KBM-7 (cell line): ENCODE data around the gene SLC12A5.

Source experiments
- DNase-seq: peaks from one replicate; pipeline ENCODE4 v3.0.0-alpha.2; 2015
- in situ Hi-C: fragments of 300-500 bp; cut with MboI; formaldehyde crosslinking; loops from 2 replicates; pipeline ENCODE4 v1.14.3; 2020; ENCODE audit warnings: low sequenced_read_pairs, low pct_unique_long_range_greater_than_20kb, mixed read lengths

SLC12A5 gene

DNA sequence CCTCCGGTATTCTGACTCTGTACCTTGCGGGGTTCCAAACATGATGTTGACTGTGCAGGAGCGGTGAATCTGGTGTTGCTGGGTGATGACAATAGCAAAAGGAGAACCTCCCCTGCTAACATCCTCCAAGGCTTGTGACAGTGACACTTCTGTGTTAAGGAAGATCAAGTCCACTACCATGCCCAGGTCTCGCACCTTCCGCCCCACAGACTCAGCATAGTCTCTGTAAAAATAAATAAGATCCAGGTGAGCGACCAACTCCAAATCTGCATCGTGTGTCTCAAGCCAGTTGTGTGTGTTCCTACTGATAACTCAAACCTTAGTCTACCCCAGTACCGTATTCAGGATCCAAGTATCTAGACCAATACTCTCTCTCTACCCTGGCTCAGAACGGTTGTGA, 36.0 kb downstream of the SLC12A5 start:
- in situ Hi-C loops, result no loop called here
- DNase-seq, result no peak

DNA sequence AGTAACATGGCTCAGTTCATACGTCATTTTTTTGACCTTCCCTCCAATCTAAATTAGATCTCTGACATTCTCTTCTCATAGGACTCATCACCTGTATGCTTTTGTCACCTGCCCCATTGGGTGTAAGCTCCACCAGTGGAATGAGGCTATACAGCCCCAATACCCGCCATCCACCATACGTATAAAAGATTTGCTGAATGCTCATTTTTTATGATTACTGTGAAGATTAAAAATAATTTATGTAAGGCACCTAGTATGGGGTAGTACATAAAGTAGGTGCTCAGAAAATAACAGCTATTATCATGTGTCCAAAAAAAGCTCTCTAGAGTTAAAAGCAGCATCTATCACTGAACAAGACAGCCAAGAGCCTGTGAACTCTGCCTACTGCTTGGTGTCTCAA, 36.7 kb downstream of the SLC12A5 start:
- no peak for DNase-seq
- in situ Hi-C loops, result no loop called here

DNA sequence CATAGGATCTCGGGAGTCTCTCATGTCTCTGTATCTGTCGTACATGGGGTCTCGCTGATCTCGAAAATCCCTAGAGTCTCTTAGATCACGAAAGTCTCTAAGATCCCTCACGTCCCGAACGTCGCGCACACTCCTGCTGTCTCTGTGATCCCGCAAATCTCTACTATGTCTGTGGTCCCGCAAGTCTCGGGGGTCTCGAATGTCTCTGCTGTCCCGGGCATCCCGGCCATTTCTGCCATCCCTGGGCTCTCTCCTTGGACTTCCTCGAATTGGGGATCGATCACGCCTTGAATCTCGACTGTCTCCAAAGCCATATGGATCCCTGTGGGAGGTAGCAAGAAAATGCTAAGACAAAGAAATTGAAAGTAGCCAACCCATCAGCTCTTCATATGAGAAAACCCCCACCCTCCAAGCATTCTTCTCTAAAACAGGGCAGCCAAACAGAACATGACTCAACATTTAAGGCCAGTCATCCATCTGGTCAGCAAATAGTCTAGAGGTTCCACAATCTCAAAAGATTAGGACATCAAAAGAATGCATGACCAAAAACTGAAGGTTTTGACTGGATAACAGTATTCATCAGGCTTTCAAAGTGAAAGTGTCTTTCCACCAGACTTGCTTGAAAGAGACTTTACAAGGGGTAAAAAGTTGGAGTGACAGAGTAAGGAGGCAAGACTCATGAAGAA, 41.3 kb downstream of the SLC12A5 start:
- in situ Hi-C loops, result no loop called here
- no peak for DNase-seq

DNA sequence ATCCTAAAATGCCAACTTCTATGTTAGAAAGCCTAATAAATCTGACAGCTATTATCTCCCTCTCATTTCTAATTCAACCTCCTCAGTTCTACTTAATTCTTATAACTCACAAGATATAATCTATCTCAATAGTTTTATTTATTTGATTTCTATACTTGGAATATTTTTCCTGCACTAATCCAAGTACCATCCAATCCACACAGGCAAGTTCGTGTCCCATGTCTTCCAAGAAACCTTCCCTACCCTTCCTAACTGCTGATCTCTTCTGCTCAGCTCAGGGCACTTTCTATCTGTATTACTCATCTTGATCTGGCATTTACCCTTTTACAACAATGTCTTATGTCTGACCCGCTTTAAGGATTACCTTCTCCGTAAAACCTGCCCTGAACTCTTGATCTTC, 42.6 kb downstream of the SLC12A5 start:
- no peak for DNase-seq
- in situ Hi-C loops, result no loop called here

DNA sequence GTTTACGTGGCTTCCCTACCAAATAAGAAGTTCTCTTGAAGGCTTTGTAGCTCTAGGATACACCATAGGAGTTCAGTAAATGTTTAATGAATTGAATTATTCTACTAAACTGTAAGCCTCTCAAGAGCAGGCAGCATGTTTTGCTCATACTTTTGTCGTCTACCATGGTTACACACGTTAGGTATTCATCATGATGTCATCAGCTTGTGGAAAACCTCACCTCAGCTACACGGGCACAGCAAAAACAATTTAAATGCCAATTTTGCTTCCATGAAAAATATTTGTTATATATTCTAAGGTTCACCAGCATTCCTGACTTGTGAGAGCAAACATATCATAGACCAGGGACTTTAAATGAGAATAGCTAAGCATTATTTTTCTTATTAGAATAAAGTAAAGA, 44.0 kb downstream of the SLC12A5 start:
- in situ Hi-C loops, result no loop called here
- no peak for DNase-seq

DNA sequence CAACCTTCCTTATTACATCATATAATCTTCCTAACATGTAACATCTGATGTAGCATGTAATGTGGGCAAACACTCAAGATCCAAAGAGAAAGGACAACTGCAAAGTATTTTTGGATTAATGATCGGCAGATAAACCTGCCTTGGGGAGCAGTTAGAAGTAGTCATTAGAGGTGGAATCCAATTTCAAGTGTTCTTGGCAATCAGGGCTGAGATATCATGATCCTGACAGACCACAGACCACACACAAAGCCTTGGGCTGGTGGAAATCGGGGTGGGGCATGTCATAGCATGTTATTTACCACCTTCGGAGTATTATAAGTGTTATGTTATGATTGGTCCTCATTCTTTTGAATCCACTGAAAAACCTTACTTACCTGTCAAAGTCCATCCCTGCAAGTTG, 44.4 kb downstream of the SLC12A5 start:
- DNase-seq, result no peak
- in situ Hi-C loops, result no loop called here

DNA sequence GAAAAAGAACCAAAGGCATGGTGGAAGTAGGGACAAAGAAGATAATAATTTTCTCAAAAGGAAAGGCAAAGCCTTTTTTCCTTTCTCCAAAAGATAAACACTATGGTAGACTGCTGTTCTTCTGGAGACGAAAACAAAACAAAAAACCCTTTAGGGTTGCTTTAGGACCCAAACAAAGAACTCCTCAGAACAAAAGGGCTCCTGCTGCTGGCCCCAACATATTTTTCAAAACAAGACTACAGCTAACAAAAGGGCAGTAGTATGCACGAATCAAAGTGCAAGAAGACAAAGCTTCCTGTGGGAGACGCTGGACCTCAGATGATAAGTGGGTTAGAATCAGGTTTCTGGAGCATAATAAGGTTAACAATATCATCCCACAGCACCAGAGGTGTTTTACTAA, 45.0 kb downstream of the SLC12A5 start:
- no peak for DNase-seq
- in situ Hi-C loops, result no loop called here

DNA sequence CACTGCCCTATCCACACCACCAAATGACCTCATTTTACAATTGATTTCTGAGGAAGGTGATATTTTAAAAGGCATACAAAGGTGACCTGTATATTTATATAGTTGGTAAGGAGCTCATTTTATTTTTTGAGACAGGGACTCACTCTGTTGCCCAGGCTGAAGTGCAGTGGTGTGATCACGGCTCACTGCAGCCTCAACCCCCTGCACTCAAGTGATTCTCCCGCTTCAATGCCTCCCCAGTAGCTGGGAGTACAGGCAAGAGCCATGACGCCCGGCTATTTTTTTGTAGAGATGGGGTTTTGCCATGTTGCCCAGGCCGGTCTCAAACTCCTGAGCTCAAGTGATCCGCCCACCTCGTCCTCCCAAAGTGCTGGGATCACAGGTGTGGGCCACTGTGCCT, 47.8 kb downstream of the SLC12A5 start:
- in situ Hi-C loops, result no loop called here
- DNase-seq, result no peak

DNA sequence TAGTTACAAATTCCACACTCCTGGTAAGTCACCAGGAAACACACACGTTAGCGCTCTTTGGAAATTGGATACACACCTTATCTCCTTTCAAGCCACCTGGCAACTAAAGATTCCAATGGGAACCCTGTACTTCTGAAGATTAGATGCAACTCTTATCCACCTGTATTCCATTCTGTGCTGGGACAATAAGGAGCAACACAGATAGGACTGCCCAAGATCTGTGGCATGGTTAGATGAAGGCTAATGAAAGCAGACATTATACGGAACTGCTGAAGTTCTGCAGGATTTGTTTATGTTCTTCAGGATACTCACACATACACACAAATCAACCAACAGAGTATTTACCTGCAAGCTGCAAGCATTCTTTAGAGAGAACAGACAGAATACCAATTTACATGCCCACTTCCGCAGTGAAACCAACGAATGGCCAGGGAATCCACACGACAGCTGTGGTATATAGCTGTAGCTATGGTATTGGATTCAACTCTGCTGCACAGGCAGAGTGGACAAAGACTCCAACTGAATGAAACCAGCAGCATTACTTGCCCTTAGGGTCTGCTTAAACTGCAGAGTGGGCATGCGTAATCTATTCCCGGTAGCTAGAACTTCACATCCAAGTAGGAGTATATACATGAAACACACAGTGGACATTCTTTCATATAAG, 48.8 kb downstream of the SLC12A5 start:
- DNase-seq, result no peak
- in situ Hi-C loops, result no loop called here

DNA sequence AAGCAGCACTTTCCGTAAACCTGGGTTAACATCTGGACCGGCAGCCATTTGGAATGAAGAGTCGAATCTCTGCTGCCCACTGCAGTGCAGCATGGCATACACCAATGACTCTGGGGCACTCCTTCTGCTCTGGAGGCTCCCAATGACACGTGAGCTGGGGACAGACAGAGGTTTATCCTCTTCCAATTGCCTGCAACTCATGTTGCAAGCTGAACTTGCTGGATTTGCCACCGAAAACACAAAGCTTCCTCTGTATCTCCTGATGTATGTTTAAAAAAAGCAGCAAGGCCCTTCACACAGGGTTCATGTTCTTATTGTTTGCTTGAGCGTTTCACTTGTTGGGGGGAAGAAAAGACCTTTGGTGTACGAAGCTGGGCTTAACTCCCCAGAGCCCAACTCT, 49.9 kb downstream of the SLC12A5 start:
- DNase-seq, result no peak
- in situ Hi-C loops, result no loop called here

DNA sequence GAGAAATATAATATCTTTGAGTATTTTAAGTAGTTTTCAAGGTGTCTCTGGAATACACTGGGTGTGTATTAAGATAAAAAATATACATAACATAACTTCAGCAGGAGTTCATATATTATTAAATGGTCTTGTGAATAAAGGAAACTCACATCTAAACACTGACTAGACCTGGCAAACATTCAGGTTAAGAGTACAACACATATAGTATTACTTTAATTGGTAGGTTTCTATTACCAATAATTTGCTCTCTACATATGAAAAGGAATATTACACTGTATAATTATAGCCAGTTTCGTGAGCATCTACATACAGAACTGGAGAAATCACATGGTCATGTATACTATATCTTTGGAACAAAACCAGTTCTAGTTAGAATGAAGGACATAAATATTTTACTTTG, 52.1 kb downstream of the SLC12A5 start:
- DNase-seq, result no peak

DNA sequence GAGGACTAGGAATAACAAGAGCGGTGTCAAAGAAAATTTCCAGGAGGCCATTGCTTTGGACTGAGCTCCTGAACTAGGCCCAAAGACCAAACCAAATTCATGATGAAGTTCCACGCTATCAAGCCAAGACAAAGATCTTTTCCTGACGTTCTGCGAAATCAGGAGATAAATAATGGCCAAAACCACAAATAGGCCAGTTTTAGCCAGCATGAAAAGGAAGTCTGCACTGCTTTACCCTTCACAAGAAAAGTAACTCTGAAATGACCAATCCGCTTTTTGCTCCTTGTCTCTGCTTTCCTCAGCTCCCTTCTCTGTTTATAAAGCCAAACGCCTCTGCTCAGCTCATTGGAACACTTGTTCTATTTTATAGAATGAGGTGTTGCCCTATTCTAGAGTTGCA, 54.1 kb downstream of the SLC12A5 start:
- DNase-seq, result no peak
- in situ Hi-C loops, result no loop called here

More for the DNA sequence above, 52.1 kb downstream of the SLC12A5 start:
- in situ Hi-C loops, result no loop called here

DNA sequence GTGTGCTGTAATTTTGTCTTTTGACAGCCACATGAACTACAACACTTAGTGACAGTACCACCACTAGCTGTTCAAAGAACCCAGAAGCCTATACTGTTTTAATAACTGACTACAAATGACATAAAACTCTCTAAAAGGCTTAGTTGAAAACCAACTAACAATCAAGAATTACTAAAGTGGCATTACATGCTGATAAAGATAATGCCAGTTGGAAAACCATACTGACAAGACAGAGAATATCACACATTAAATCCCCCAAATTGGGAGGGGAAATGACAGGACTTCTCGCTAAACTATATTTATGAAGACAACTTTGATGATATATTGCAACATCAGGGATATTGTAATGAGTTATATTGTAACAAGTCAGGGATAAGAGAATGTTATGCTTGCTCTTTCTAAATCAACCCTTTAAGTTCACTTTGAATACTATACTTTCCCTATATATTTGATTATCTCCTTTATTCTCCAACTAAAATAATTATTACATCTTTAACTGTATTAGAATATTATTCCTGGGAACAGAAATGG, 54.6 kb downstream of the SLC12A5 start:
- in situ Hi-C loops, result no loop called here
- DNase-seq, result no peak

DNA sequence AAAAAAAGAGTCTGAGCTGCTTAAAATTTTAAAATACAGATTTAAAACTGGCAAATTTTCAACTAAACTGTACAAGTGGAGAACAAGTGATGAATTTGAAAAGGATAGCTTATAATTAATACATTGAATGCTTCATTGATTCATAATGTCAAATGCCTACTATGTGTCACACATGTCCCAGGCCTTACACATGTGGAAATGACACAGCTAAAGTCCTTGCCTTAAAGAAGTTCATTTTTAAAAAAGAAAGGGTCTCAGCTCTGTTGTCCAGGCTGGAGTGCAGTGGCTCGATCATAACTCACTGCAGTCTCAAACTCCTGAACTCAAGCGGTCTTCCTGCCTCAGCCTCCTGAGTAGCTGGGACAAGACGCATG, 55.8 kb downstream of the SLC12A5 start:
- no peak for DNase-seq
- in situ Hi-C loops, result no loop called here

DNA sequence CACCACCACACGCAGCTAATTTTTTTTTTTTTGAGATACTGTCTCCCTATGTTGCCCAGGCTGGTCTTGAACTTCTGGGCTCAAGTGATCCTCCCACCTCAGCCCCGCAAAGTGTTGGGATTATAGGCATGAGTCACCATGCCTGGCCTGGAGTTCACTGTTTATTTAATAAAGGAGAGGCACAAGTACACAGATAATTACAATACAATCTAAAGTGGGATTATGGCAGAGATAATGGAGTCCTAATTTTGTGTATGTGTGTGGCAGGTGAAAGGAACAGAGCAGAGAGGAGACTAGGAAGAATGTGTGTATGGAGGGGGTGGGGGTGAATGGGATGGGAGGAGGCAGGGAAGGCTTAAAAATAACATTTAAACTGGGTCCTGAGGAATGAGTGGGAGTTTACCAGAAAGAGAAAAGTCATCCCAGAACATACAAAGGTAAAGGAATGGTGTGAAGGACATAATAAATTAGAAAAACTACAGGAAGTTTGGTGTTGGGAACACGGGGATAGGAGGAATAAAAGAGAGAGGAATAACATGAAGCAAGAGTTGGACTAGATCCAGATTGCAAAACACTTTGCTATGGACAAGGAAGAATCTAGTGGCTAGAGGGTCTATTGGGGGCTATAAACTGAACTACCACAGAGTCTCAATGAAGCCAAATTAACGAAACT, 56.3 kb downstream of the SLC12A5 start:
- no peak for DNase-seq
- in situ Hi-C loops, result no loop called here

DNA sequence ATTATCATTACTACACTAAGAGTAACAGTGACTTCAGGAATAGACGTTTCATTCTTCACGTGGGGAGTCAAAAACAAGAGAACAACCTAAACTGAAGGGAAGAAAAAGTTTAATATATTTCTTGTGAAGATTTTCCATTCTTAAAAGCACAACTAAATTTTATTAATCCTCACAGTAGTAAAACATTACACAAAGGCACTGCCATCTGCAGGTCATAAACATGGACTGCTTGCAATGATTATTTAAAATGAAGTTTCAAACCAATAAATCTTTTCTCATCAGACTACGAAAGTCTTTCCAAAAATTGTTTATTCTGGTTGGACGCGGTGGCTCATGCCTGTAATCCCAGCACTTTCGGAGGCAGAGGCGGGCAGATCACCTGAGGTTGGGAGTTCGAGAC, 58.1 kb downstream of the SLC12A5 start:
- DNase-seq, result peak; percentile 20
- in situ Hi-C loops, result no loop called here

DNA sequence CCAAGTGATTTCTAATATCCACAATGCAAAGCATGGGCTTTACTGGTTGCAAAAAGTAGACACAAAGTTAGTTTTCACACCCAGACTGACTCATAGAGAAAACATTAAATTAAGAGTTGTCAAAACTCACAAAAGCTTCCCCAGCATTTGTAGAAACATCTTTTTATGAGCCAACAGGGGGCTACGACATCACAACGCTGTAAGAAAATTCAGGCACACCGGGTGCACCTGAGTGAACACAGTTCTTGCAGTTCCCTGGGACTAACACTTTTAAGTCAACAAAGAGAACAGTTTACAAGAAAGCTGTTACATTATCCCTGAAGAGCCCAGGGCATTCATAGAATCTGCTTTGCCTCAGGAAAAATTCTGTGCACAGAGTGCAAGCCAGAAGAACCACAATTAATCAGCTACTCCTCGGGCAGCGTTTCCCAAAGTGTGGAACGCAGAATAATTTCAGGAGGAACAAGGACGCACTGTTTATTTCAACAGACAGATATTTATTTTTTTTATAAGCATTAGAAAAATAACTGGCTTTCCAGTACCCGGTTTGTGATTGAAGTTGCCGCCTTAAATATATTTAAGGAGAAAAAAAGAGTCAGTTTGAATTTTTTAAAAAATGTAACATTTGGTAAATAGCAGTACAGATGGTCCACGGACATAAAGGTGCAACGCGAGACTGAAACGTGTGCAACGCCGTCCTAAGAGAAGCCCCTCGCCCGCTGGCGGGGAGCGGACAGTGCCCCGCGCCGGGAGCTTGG, 59.6 kb downstream of the SLC12A5 start:
- in situ Hi-C loops, result no loop called here

DNA sequence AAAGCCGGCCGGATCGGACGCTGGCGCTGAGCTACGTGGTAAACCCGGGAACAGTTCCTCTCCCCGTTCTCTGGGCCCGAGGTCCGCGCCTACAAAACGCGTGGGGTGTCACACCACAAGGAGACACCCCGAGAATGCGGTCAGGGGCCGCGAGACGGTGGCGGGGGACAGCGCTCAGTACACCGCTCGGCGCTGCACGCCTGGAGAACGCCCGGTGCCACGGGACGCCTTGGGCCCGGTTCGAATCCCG, 60.1 kb downstream of the SLC12A5 start:
- no peak for DNase-seq

More for the DNA sequence above, 59.6 kb downstream of the SLC12A5 start:
- DNase-seq, result no peak

DNA sequence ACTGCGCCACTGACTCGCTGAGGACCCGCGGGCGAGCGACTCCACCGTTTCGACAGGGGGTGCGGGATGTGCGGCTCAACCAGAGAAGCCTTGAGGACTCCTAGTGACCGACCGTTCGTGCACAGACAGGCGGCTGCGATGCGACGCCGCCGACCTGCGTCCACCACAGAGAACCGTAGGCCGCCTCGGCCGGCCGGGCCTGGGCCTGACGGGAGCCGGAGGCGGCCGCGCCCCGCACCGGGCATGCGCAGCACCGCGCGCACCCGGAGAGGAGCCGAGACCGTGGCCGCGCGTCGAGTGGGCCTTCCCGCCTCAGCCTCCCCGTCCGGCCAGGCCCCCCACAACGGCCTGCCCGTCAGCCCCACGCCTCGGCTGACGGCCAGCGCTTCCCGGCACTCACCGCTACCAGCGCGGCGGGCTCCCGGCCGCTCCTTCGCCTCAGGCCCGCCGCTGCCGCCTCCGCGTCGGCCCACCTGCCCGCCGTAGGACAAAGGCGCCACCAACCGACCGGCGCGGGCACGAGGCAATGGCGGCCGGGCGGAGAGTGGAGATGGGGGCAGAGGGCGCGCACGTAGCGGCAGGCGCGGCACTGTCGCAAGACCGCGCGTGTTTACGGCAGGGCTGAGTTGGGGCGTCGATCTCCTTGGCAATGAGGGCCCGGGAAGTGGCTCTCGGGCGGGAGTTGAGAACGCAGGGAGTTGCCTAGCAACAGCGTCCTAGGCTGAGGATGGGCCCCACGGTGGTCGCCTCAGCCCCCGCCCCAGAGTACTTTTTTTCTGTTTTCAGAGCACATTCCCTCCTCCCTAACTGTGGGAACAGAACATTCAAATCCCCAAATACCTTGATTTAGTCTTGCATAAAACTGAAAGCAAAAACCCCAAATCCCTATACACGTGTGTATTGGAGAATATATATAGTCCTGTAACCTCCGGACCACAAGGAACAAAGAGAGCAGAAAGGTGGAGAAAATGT, 60.7 kb downstream of the SLC12A5 start, which contains the start of gene NCOA5:
TSS of gene NCOA5 (minus strand) at position 546 of the 972 bp plus-strand sequence. CDS start 10,538 bp downstream, outside the sequence.
- peak; percentile 97 for DNase-seq
- in situ Hi-C loops, result no loop called here

More for the DNA sequence above, 60.1 kb downstream of the SLC12A5 start:
- in situ Hi-C loops, result no loop called here
